GM12878 (cell line): ENCODE measurements around the gene ISLR. TPM values are rescaled to one million over a fixed set of nuclear protein-coding genes. Genes with fewer than 3 reads are reported as not detected.
"Not testable (repeated sequence)": the region's sequence is repeated elsewhere in the genome, so short reads cannot be mapped to it uniquely, and the experiment has no call there.

Experiments
- ATAC-seq: fragments of 200-7000 bp; cut with Tn5 transposase; 3 replicates; pipeline ENCODE4 v1.9.1; 2020; ENCODE audit warnings: mild to moderate bottlenecking, moderate library complexity
- BruUV-seq: library from RNA; stranded (reverse); fragments of 400-500 nt; replicated peaks from 2 replicates; lab custom pipeline; 2021; lab: Mats Ljungman, UMichigan
- CTCF ChIA-PET: fragments of 300-600 bp; sonication (Branson Sonifier 250); formaldehyde crosslinking; extraction: SDS; loops from one replicate; lab custom pipeline; 2021; ENCODE audit warnings: inconsistent platforms; lab: Yijun Ruan, JAX
- POLR2A ChIA-PET: fragments of 350-600 bp; formaldehyde crosslinking; extraction: SDS; loops from one replicate; lab custom pipeline; 2021; ENCODE audit warnings: inconsistent platforms; lab: Charles Lee
- RAD21 ChIA-PET: fragments of 300-600 bp; sonication (Branson Sonifier 250); formaldehyde crosslinking; loops from one replicate; lab custom pipeline; 2023; ENCODE audit warnings: antibody characterized with exemption; ENCODE audit not compliant: unreplicated experiment; lab: Charles Lee
- SMC1A ChIA-PET: fragments of 300-600 bp; sonication (Branson Sonifier 250); formaldehyde crosslinking; loops from one replicate; lab custom pipeline; 2023; ENCODE audit not compliant: unreplicated experiment, uncharacterized antibody; lab: Charles Lee
- DNase-seq: peaks from one replicate; pipeline ENCODE4 v3.0.0-alpha.2; 2011; ENCODE audit warnings: low read depth, low spot score
- FAIRE-seq: peaks from 3 replicates; lab custom pipeline; 2011; peaks lifted over from hg19 to GRCh38; lab: Jason Lieb, UNC
- H2AFZ ChIP-seq: 2 replicates; pipeline ENCODE4 v1.6.0; 2011; ENCODE audit warnings: low read depth, low read length, control low read depth; ENCODE audit not compliant: control insufficient read depth
- H3K27ac ChIP-seq: 2 replicates; pipeline ENCODE4 v1.5.1; 2011; ENCODE audit warnings: control low read depth; ENCODE audit not compliant: control insufficient read depth, insufficient read depth
- H3K27me3 ChIP-seq, 2 experiments: replicated peaks in 1 of 2; 2 replicates each; pipeline versions ENCODE4 v1.6.0 to v1.6.1; 2011; ENCODE audit warnings: low read length in 1 of 2; ENCODE audit not compliant: control insufficient read depth in 2 of 2, insufficient read depth in 2 of 2
- H3K36me3 ChIP-seq, 2 experiments: 2 replicates each; pipeline ENCODE4 v1.5.1; 2011; ENCODE audit warnings: low read length in 1 of 2; ENCODE audit not compliant: control insufficient read depth in 2 of 2, insufficient read depth in 2 of 2
- H3K4me1 ChIP-seq: 2 replicates; pipeline ENCODE4 v1.6.1; 2011; ENCODE audit warnings: mild to moderate bottlenecking, low read length, moderate library complexity, mixed read lengths; ENCODE audit not compliant: control insufficient read depth, insufficient read depth
- H3K4me2 ChIP-seq: 2 replicates; pipeline ENCODE4 v1.6.0; 2011; ENCODE audit warnings: control low read depth; ENCODE audit not compliant: control insufficient read depth, insufficient read depth
- H3K4me3 ChIP-seq: fragments of 200-600 bp; sonication (generic); 2 replicates; pipeline ENCODE4 v1.5.1; 2016
- H3K79me2 ChIP-seq: 2 replicates; pipeline ENCODE4 v1.6.0; 2011; ENCODE audit warnings: low read length; ENCODE audit not compliant: control insufficient read depth, insufficient read depth
- H3K9ac ChIP-seq: 2 replicates; pipeline ENCODE4 v1.8.0; 2011; ENCODE audit warnings: low read length, control low read depth, mixed read lengths; ENCODE audit not compliant: control insufficient read depth, insufficient read depth
- H3K9me3 ChIP-seq: replicated peaks from 3 replicates; pipeline ENCODE4 v1.5.1; 2011; ENCODE audit warnings: mild to moderate bottlenecking, low read length; ENCODE audit not compliant: control insufficient read depth, insufficient read depth
- H4K20me1 ChIP-seq: 2 replicates; pipeline ENCODE4 v1.6.0; 2011; ENCODE audit not compliant: control insufficient read depth, insufficient read depth
- NFXL1 ChIP-seq: fragments of 450-650 bp; IDR thresholded peaks from 2 replicates; pipeline ENCODE4 v1.6.1; 2017; ENCODE audit warnings: antibody characterized with exemption, mild to moderate bottlenecking, borderline replicate concordance
- PAX5 ChIP-seq: IDR thresholded peaks from 2 replicates; pipeline ENCODE4 v1.6.1; 2011; ENCODE audit warnings: low read depth, low read length, borderline replicate concordance
- SREBF1 ChIP-seq: IDR thresholded peaks from 2 replicates; pipeline ENCODE4 v1.6.1; 2012; ENCODE audit warnings: mild to moderate bottlenecking, low read length
- WGBS: methylation state at CpG from one replicate; pipeline ENCODE4 v1.1.6; 2016; ENCODE audit warnings: low lambda C conversion rate; ENCODE audit not compliant: insufficient replicate concordance, insufficient coverage; ENCODE audit errors: missing lambda C conversion rate; 5-methylcytosine and 5-hydroxymethylcytosine counted together
- in situ Hi-C: fragments of 300-500 bp; cut with MboI; formaldehyde crosslinking; loops from 9 replicates; pipeline ENCODE4 v1.14.3; 2018; ENCODE audit warnings: mixed read lengths
- intact Hi-C: fragments of 100-400 bp; cut with micrococcal nuclease; formaldehyde crosslinking; loops from one replicate; pipeline ENCODE4 v1.14.2; 2022; ENCODE audit not compliant: unreplicated experiment
- polyA plus RNA-seq, 11 experiments: library from polyadenylated mRNA; depleted of rRNA in 4 of 11; unstranded in 6 of 11; stranded (reverse) in 5 of 11; fragments of >200 nt; fragmentation: Nextera tagmentation in 4 of 11; fragmentation: Illumina TruSeq in 1 of 11; extraction: Ambion mirVana in 4 of 11; extraction: Trizol in 1 of 11; gene quantifications; 1 replicate in 1 of 11; 2 replicates in 10 of 11; pipeline versions ENCODE4 v1.2.1 to v1.2.3, GENCODE V29; 2011 to 2016; ENCODE audit warnings: inconsistent platforms in 2 of 11, missing spikeins in 2 of 11, low read depth in 1 of 11
- total RNA-seq, 4 experiments: library from RNA; depleted of rRNA in 3 of 4; stranded (reverse); fragments of >200 nt in 3 of 4; fragmentation: Illumina TruSeq in 1 of 4; extraction: Trizol in 1 of 4; gene quantifications; 2 replicates each; pipeline versions ENCODE4 v1.2.1 to v1.2.3, GENCODE V29; 2013 to 2021
- TF ChIP-seq, protein P1 (sequence below): fragments of 450-650 bp; formaldehyde crosslinking; IDR thresholded peaks from 2 replicates; pipeline ENCODE4 v1.5.0; 2022; ENCODE audit warnings: mild to moderate bottlenecking, missing genetic modification characterization

Gene ISLR
- total and polyA plus RNA-seq, 10 of the 15 experiments (the other 5 are each of a cell fraction or from before 2014, with no cell fraction given): 0.03 to 1.8 (median 0.54) TPM

DNA sequence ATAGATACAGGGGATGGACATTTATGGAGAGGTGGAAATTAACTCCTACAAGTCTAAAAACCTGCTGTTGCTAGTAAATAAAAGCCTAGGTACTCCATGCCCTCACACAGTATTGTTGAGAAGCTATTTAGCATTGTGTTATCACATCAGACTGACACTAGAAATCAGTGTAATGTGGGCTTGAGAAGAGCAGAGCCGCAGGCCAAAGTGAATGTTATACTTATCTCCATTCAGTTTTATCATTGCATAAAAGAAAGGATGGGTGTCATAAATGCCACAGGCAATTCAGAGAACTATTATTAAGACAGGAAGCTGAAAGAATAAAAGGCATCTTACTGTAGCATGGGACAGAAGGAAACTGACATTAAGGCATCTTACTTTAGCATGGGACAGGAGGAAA is 13.7 kb upstream of the ISLR start:
- no peak overlapping the region for H3K9ac ChIP-seq
- in situ Hi-C loops (no loop called here), intact Hi-C loops (no loop called here)
- peaks cover 33% of the 10 kb centered on the region for H3K4me1 ChIP-seq
- TF ChIP-seq SREBF1 (no peak), NFXL1 (no peak), PAX5 (no peak)
- TF ChIP-seq, protein P1, sequence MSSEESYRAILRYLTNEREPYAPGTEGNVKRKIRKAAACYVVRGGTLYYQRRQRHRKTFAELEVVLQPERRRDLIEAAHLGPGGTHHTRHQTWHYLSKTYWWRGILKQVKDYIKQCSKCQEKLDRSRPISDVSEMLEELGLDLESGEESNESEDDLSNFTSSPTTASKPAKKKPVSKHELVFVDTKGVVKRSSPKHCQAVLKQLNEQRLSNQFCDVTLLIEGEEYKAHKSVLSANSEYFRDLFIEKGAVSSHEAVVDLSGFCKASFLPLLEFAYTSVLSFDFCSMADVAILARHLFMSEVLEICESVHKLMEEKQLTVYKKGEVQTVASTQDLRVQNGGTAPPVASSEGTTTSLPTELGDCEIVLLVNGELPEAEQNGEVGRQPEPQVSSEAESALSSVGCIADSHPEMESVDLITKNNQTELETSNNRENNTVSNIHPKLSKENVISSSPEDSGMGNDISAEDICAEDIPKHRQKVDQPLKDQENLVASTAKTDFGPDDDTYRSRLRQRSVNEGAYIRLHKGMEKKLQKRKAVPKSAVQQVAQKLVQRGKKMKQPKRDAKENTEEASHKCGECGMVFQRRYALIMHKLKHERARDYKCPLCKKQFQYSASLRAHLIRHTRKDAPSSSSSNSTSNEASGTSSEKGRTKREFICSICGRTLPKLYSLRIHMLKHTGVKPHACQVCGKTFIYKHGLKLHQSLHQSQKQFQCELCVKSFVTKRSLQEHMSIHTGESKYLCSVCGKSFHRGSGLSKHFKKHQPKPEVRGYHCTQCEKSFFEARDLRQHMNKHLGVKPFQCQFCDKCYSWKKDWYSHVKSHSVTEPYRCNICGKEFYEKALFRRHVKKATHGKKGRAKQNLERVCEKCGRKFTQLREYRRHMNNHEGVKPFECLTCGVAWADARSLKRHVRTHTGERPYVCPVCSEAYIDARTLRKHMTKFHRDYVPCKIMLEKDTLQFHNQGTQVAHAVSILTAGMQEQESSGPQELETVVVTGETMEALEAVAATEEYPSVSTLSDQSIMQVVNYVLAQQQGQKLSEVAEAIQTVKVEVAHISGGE (CRISPR knock-in tag): no peak
- 96% methylated on average over 1 of the region's 1 CpG for WGBS
- H3K4me2 ChIP-seq: peak overlapping the region; percentile 64; the same call in 1 of the 2 replicates
- H3K79me2 ChIP-seq: no peaks in the 10 kb centered on the region
- no peak overlapping the region for H3K4me3 ChIP-seq
- no peaks in the 10 kb centered on the region for H3K36me3 ChIP-seq
- H3K9me3 ChIP-seq: no peaks in the 10 kb centered on the region
- ChIA-PET RAD21 (no interaction called here), SMC1A (interaction anchor here (0.8 kb wide), 1 partner anchor 36 kb away, joined by 4 read pairs; no protein-coding TSS in a partner anchor), POLR2A (no interaction called here), CTCF (no interaction called here)
- FAIRE-seq (no peak), ATAC-seq (no peak; the same call in 2 of the 3 replicates), DNase-seq (no peak)
- H3K27ac ChIP-seq: peak overlapping the region; percentile 58
- no peaks in the 10 kb centered on the region for H3K27me3 ChIP-seq
- no peaks in the 10 kb centered on the region for H4K20me1 ChIP-seq
- no peak overlapping the region for H2AFZ ChIP-seq
- BruUV-seq: no TSS peak

DNA sequence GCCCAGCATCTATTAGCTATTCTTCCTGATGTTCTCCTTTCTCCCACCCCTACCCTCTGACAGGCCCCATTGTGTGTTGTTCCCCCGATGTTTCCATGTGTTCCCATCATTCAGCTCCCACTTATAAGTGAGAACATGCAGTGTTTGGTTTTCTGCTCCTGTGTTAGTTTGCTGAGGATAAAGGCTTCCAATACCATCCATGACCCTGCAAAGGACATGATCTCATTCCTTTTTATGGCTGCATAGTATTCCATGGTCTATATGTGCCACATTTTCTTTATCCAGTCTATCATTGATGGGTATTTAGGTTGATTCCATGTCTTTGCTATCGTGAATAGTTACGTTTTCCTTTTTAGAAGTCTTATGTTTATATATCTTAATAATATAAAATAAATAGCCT is 13.1 kb upstream of the ISLR start:
- SMC1A ChIA-PET, H2AFZ ChIP-seq, in situ Hi-C loops, H3K9ac ChIP-seq, H3K36me3 ChIP-seq, H3K4me3 ChIP-seq, H3K79me2 ChIP-seq, H4K20me1 ChIP-seq, DNase-seq, H3K4me2 ChIP-seq, BruUV-seq, CTCF ChIA-PET, ATAC-seq, H3K9me3 ChIP-seq, FAIRE-seq, H3K27ac ChIP-seq, RAD21 ChIA-PET, POLR2A ChIA-PET, H3K27me3 ChIP-seq, intact Hi-C loops: not testable (repeated sequence)
- WGBS: 96% methylated on average over 3 of the region's 3 CpGs
- H3K4me1 ChIP-seq: peaks cover 33% of the 10 kb centered on the region

DNA sequence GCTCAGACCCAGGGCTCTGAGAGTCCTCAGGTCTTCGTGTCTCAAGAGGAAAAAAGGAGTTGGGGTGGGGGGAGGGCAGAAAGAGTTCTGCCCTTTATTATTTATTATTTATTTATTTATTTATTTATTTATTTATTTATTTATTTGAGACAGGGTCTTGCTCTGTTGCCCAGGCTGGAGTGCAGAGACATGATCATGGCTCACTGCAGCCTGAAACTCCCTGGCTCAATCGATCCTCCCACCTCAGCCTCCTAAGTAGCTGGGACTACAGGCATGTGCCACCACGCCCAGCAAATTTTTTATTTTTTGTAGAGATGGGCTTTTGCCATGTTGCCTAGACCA is 11.3 kb upstream of the ISLR start:
- H4K20me1 ChIP-seq, RAD21 ChIA-PET, H2AFZ ChIP-seq, H3K79me2 ChIP-seq, in situ Hi-C loops, DNase-seq, H3K27me3 ChIP-seq, intact Hi-C loops, ATAC-seq, FAIRE-seq, H3K4me3 ChIP-seq, BruUV-seq, H3K4me2 ChIP-seq, H3K9me3 ChIP-seq, H3K9ac ChIP-seq, H3K36me3 ChIP-seq, H3K27ac ChIP-seq: not testable (repeated sequence)
- H3K4me1 ChIP-seq: peaks cover 26% of the 10 kb centered on the region
- ChIA-PET SMC1A (interaction anchor here (0.6 kb wide), 1 partner anchor 142 kb away, joined by 4 read pairs; no protein-coding TSS in a partner anchor), CTCF (interaction anchor here (0.5 to 1.3 kb wide), 3 partner anchors 11 to 34 kb away, joined by 3 to 4 read pairs (median 3); partner anchors contain the start of gene ISLR), POLR2A (interaction anchor here (0.6 kb wide), 1 partner anchor 257 kb away, joined by 3 read pairs; no protein-coding TSS in a partner anchor)
- WGBS: 96% methylated on average over 3 of the region's 3 CpGs
